Measurements from ENCODE around the gene DNAJB12. TPM values are rescaled to one million over a fixed set of nuclear protein-coding genes. Genes with fewer than 3 reads are reported as not detected.
"Not testable (repeated sequence)": the region's sequence is repeated elsewhere in the genome, so short reads cannot be mapped to it uniquely, and the experiment has no call there.

The DNAJB12 gene
- total RNA-seq, 4 donors from 2014 or later = 33.7 to 69.2 (median 38.0) TPM

GRCh38 chr10:72385724-72386123 lies 31.0 kb upstream of the DNAJB12 start:
- no peak for TF ChIP-seq CTCF (IDR thresholded peaks at IDR 0.05)
- no peak for TF ChIP-seq EP300 (IDR thresholded peaks at IDR 0.05; ENCODE audit: low read depth)
- no peak for TF ChIP-seq POLR2AphosphoS5 (IDR thresholded peaks at IDR 0.05)
- no peak for TF ChIP-seq POLR2A (IDR thresholded peaks at IDR 0.05)
- Histone ChIP-seq H3K36me3 (no peaks in the 10 kb centered on the region), H3K9me3 (no peaks in the 10 kb centered on the region), H3K27me3 (no peaks in the 10 kb centered on the region), H3K4me3 (no peak overlapping the region), H3K4me1 (no peaks in the 10 kb centered on the region), H3K27ac (no peak overlapping the region)
- WGBS, 2 donors (ENCODE audit: low coverage in 1 of 2) = 92 to 100% methylated on average over 2 to 4 of the region's 4 CpGs
- DNase-seq = no peak
- intact Hi-C loops (cut with DNase I; ENCODE audit: low total_unique reads) (no loop called here), in situ Hi-C loops (cut with MboI; ENCODE audit: low pct_ligation_motif_present in 1 of 4, low pct_unique_long_range_greater_than_20kb in 1 of 4, low sequenced_read_pairs in 3 of 4) (no loop called here)

- H3K4me3 ChIP-seq; H3K27me3 ChIP-seq; H3K9me3 ChIP-seq; DNase-seq; H3K4me1 ChIP-seq; H3K36me3 ChIP-seq; in situ Hi-C loops (cut with MboI; ENCODE audit: low pct_ligation_motif_present in 1 of 4, low pct_unique_long_range_greater_than_20kb in 1 of 4, low sequenced_read_pairs in 3 of 4); intact Hi-C loops (cut with DNase I; ENCODE audit: low total_unique reads); H3K27ac ChIP-seq: not testable (repeated sequence)
- WGBS, 2 donors (ENCODE audit: low coverage in 1 of 2) = 40 to 77% methylated on average over 2 to 7 of the region's 7 CpGs
Measured at GRCh38 chr10:72384982-72385381, 30.3 kb upstream of the DNAJB12 start.

GRCh38 chr10:72379776-72380175 lies 25.1 kb upstream of the DNAJB12 start:
- TF ChIP-seq CTCF (IDR thresholded peaks at IDR 0.05) (no peak), POLR2AphosphoS5 (IDR thresholded peaks at IDR 0.05) (no peak), POLR2A (IDR thresholded peaks at IDR 0.05) (no peak), EP300 (IDR thresholded peaks at IDR 0.05; ENCODE audit: low read depth) (no peak)

GRCh38 chr10:72379062-72379461 lies 24.3 kb upstream of the DNAJB12 start:
- no peaks in the 10 kb centered on the region for H3K36me3 ChIP-seq
- H3K27me3 ChIP-seq = no peaks in the 10 kb centered on the region
- TF ChIP-seq CTCF (IDR thresholded peaks at IDR 0.05) = no peak
- no peak for TF ChIP-seq EP300 (IDR thresholded peaks at IDR 0.05; ENCODE audit: low read depth)
- no peak for TF ChIP-seq POLR2AphosphoS5 (IDR thresholded peaks at IDR 0.05)
- no peak for TF ChIP-seq POLR2A (IDR thresholded peaks at IDR 0.05)
- no peaks in the 10 kb centered on the region for H3K9me3 ChIP-seq
- no peak for DNase-seq
- no peaks in the 10 kb centered on the region for H3K4me1 ChIP-seq
- H3K27ac ChIP-seq = no peak overlapping the region
- in situ Hi-C loops (cut with MboI; ENCODE audit: low pct_ligation_motif_present in 1 of 4, low pct_unique_long_range_greater_than_20kb in 1 of 4, low sequenced_read_pairs in 3 of 4) (no loop called here), intact Hi-C loops (cut with DNase I; ENCODE audit: low total_unique reads) (no loop called here)
- WGBS, 2 donors (ENCODE audit: low coverage in 1 of 2) = 86 to 88% methylated on average over 2 of the region's 2 CpGs
- H3K4me3 ChIP-seq = no peak overlapping the region

More at GRCh38 chr10:72379776-72380175, 25.1 kb upstream of the DNAJB12 start:
- in situ Hi-C loops (cut with MboI; ENCODE audit: low pct_ligation_motif_present in 1 of 4, low pct_unique_long_range_greater_than_20kb in 1 of 4, low sequenced_read_pairs in 3 of 4) = no loop called here
- Histone ChIP-seq H3K27me3 (no peaks in the 10 kb centered on the region), H3K27ac (no peak overlapping the region), H3K4me3 (no peak overlapping the region), H3K9me3 (no peaks in the 10 kb centered on the region), H3K4me1 (no peaks in the 10 kb centered on the region), H3K36me3 (no peaks in the 10 kb centered on the region)
- no peak for DNase-seq
- intact Hi-C loops (cut with DNase I; ENCODE audit: low total_unique reads) = no loop called here
- 77% methylated on average over 2 of the region's 2 CpGs; no CpG with 5 or more reads in 1 of the 2 donors for WGBS, 2 donors (ENCODE audit: low coverage in 1 of 2)

GRCh38 chr10:72375585-72375984 lies 20.9 kb upstream of the DNAJB12 start:
- H3K27ac ChIP-seq = no peak overlapping the region
- in situ Hi-C loops (cut with MboI; ENCODE audit: low pct_ligation_motif_present in 1 of 4, low pct_unique_long_range_greater_than_20kb in 1 of 4, low sequenced_read_pairs in 3 of 4) (no loop called here), intact Hi-C loops (cut with DNase I; ENCODE audit: low total_unique reads) (no loop called here)
- H3K36me3 ChIP-seq = no peaks in the 10 kb centered on the region
- no peaks in the 10 kb centered on the region for H3K9me3 ChIP-seq
- no peak for TF ChIP-seq CTCF (IDR thresholded peaks at IDR 0.05)
- no peak for TF ChIP-seq POLR2A (IDR thresholded peaks at IDR 0.05)
- no peak for TF ChIP-seq EP300 (IDR thresholded peaks at IDR 0.05; ENCODE audit: low read depth)
- no peak for TF ChIP-seq POLR2AphosphoS5 (IDR thresholded peaks at IDR 0.05)
- no peaks in the 10 kb centered on the region for H3K4me1 ChIP-seq
- H3K27me3 ChIP-seq = no peaks in the 10 kb centered on the region
- 20 to 69% methylated on average over 1 to 5 of the region's 5 CpGs for WGBS, 2 donors (ENCODE audit: low coverage in 1 of 2)
- no peak for DNase-seq
- H3K4me3 ChIP-seq = no peak overlapping the region

Data from transverse colon (tissue), 4 donors.